ENCODE data around the gene HERC3.

The HERC3 gene

DNA sequence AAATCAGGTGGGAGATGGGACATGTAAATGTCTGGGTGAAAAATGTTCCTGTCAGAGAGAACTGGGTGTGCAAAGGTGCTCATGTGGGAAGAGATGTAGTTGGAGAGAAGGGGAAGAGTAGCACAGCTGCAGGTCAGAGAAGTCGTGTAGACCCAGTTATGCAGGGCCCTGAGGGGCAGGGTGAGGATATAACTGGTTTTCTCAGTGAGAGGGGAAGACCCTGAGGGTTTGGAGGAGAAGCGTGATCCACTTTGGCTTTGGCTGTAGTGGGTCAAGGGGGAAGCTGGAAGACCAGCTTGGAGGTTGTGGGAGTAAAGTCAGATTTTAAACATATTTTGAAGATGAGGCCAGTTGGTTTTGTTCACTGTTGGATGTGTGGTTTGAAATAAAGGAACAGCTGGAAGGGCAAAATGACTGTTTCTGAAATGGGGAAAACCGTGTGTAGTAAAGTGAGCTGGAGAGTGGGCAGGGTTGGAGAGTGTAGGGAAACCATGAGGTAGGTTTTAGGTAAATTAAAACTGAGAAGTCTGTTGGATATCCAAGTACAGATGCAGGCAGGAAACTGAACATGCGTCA, 61.2 kb downstream of the HERC3 start:
- H3K9me2 ChIP-seq (ENCODE audit: low read depth, low read length), result no peaks in the 10 kb centered on the region
- no peak overlapping the region for H3K4me3 ChIP-seq (ENCODE audit: low read depth, low read length, poor library complexity, severe bottlenecking)
- no peaks in the 10 kb centered on the region for H3K4me1 ChIP-seq (ENCODE audit: insufficient read depth, low read length, severe bottlenecking)
- H3K27ac ChIP-seq (ENCODE audit: low read depth, low read length, poor library complexity, severe bottlenecking), result no peak overlapping the region
- H3K27me3 ChIP-seq (ENCODE audit: insufficient read depth, low read length), result no peaks in the 10 kb centered on the region
- no peaks in the 10 kb centered on the region for H4K20me1 ChIP-seq (ENCODE audit: insufficient read depth, low read length)
- TF ChIP-seq, protein P1, sequence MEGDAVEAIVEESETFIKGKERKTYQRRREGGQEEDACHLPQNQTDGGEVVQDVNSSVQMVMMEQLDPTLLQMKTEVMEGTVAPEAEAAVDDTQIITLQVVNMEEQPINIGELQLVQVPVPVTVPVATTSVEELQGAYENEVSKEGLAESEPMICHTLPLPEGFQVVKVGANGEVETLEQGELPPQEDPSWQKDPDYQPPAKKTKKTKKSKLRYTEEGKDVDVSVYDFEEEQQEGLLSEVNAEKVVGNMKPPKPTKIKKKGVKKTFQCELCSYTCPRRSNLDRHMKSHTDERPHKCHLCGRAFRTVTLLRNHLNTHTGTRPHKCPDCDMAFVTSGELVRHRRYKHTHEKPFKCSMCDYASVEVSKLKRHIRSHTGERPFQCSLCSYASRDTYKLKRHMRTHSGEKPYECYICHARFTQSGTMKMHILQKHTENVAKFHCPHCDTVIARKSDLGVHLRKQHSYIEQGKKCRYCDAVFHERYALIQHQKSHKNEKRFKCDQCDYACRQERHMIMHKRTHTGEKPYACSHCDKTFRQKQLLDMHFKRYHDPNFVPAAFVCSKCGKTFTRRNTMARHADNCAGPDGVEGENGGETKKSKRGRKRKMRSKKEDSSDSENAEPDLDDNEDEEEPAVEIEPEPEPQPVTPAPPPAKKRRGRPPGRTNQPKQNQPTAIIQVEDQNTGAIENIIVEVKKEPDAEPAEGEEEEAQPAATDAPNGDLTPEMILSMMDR (IDR thresholded peaks at IDR 0.05; ENCODE audit: low read length), result no peak
- TF ChIP-seq EZH2 (IDR thresholded peaks at IDR 0.05; ENCODE audit: borderline replicate concordance, low read length), result no peak
- no peak overlapping the region for H2AFZ ChIP-seq (ENCODE audit: low read length)
- H3K9me3 ChIP-seq (ENCODE audit: low read length), result no peaks in the 10 kb centered on the region
- no peaks in the 10 kb centered on the region for H3K79me2 ChIP-seq (ENCODE audit: insufficient read depth, low read length)
- no peaks in the 10 kb centered on the region for H3K36me3 ChIP-seq (ENCODE audit: insufficient read depth, low read length)
- H3F3A ChIP-seq (ENCODE audit: insufficient read depth, low read length), result no peaks in the 10 kb centered on the region
- no peak overlapping the region for H3K4me2 ChIP-seq (ENCODE audit: low read length)
- no peak overlapping the region for H3K9ac ChIP-seq (ENCODE audit: low read length)

DNA sequence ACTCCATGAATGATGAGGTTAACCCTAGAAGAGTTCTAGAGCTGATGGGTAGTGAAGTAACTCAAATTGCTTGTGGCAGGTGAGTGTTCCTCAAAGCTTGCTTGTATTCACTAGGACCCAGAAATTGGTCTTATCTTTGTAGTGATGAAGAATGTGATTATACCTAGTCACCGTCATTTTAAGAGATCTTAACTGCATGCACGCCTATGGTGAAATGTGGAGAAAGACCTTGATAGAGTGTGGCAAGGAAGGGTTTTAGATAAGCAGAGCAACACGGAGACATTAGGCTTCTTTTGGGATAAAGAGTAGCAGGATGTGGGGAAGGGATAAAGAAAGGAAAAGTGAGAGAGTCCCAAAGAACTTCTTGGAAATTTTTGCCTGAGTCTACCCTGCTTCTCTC, 62.9 kb downstream of the HERC3 start:
- H2AFZ ChIP-seq (ENCODE audit: low read length), result no peak overlapping the region
- no peaks in the 10 kb centered on the region for H3F3A ChIP-seq (ENCODE audit: insufficient read depth, low read length)
- H3K27ac ChIP-seq (ENCODE audit: low read depth, low read length, poor library complexity, severe bottlenecking), result no peak overlapping the region
- no peak overlapping the region for H3K4me2 ChIP-seq (ENCODE audit: low read length)
- H3K79me2 ChIP-seq (ENCODE audit: insufficient read depth, low read length), result no peaks in the 10 kb centered on the region
- no peak overlapping the region for H3K9ac ChIP-seq (ENCODE audit: low read length)
- no peaks in the 10 kb centered on the region for H3K9me3 ChIP-seq (ENCODE audit: low read length)
- no peaks in the 10 kb centered on the region for H3K4me1 ChIP-seq (ENCODE audit: insufficient read depth, low read length, severe bottlenecking)
- no peaks in the 10 kb centered on the region for H4K20me1 ChIP-seq (ENCODE audit: insufficient read depth, low read length)
- H3K4me3 ChIP-seq (ENCODE audit: low read depth, low read length, poor library complexity, severe bottlenecking), result no peak overlapping the region
- no peak for TF ChIP-seq EZH2 (IDR thresholded peaks at IDR 0.05; ENCODE audit: borderline replicate concordance, low read length)
- TF ChIP-seq, protein P1 (IDR thresholded peaks at IDR 0.05; ENCODE audit: low read length), result no peak
- no peaks in the 10 kb centered on the region for H3K9me2 ChIP-seq (ENCODE audit: low read depth, low read length)
- H3K27me3 ChIP-seq (ENCODE audit: insufficient read depth, low read length), result no peaks in the 10 kb centered on the region
- no peaks in the 10 kb centered on the region for H3K36me3 ChIP-seq (ENCODE audit: insufficient read depth, low read length)

DNA sequence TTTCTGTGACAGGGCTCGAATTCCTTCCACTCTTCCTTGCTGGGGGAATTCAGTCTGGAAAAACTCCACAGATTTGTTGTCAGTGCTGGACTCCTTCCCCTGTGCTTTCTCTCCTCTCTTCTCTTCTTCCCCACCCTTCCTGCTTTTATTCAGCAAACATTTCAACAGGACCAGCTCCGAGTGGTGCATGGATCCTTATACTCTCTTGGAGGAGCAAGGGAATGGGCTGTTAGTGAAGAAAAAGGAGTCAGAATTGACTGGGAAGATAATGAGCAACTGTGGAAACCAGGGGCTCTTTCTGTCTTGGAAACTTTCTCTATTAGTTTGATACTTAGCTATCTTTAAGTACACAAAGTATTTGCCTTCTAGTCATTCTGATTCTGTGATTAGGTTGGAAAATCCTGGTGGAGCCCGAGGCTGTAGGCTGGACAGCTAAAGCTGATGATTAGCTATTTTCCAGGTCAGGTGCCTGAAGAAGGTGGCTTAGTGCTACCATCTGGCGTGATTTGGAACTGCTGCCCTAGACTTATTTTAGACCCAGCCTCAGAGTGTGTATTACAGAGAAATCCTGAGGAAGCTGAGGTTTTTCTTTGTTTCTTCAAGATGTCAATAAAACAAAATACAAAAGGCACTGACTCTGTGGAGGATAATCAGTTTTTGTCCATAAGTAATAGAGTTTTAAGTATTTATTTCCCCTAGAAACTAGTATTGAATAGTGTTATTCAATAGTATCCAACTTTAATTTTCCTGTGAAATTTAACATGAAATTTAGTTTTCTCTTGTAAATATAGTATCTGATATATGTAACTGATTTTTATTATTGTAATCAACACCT, 67.0 kb downstream of the HERC3 start:
- no peaks in the 10 kb centered on the region for H4K20me1 ChIP-seq (ENCODE audit: insufficient read depth, low read length)
- no peak overlapping the region for H3K27ac ChIP-seq (ENCODE audit: low read depth, low read length, poor library complexity, severe bottlenecking)
- no peaks in the 10 kb centered on the region for H3F3A ChIP-seq (ENCODE audit: insufficient read depth, low read length)
- TF ChIP-seq, protein P1 (IDR thresholded peaks at IDR 0.05; ENCODE audit: low read length), result peak; percentile 64
- no peak for TF ChIP-seq EZH2 (IDR thresholded peaks at IDR 0.05; ENCODE audit: borderline replicate concordance, low read length)
- H2AFZ ChIP-seq (ENCODE audit: low read length), result no peak overlapping the region
- no peaks in the 10 kb centered on the region for H3K79me2 ChIP-seq (ENCODE audit: insufficient read depth, low read length)
- H3K4me2 ChIP-seq (ENCODE audit: low read length), result no peak overlapping the region
- H3K4me1 ChIP-seq (ENCODE audit: insufficient read depth, low read length, severe bottlenecking), result no peaks in the 10 kb centered on the region
- H3K4me3 ChIP-seq (ENCODE audit: low read depth, low read length, poor library complexity, severe bottlenecking), result no peak overlapping the region
- no peaks in the 10 kb centered on the region for H3K36me3 ChIP-seq (ENCODE audit: insufficient read depth, low read length)
- no peak overlapping the region for H3K9ac ChIP-seq (ENCODE audit: low read length)
- no peaks in the 10 kb centered on the region for H3K9me3 ChIP-seq (ENCODE audit: low read length)
- no peaks in the 10 kb centered on the region for H3K27me3 ChIP-seq (ENCODE audit: insufficient read depth, low read length)
- no peaks in the 10 kb centered on the region for H3K9me2 ChIP-seq (ENCODE audit: low read depth, low read length)
